SK-N-MC (cell line): ENCODE results near the gene TMPRSS3.

Experiments
- EZH2 ChIP-seq: fragments of 200-600 bp; sonication (generic); IDR thresholded peaks from one replicate; pipeline ENCODE4 v1.6.1; 2017; ENCODE audit warnings: antibody characterized with exemption
- POLR2AphosphoS5 ChIP-seq: IDR thresholded peaks from 2 replicates; pipeline ENCODE4 v1.6.1; 2012; ENCODE audit warnings: mild to moderate bottlenecking, low read depth, low read length, borderline replicate concordance

DNA sequence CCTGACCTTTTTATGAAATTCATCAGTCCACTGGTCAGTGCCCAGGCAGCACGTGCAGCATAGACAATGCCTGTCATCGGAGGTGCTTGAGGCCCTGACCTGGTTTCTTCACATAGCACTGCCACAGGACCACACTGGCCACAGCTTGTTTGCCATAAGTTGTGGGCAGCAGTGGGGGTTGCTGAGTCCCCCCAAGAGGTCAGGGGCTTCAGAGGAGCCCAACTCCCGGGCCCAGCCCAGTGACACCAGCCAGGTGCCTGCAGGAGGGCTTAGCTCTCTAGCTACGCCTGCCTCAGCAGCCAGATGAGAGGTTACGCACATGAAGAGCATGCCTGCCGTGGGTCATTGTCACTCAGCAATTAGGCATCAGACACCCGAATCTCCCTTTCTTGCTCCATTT is 49.5 kb upstream of the TMPRSS3 start:
- TF ChIP-seq EZH2 = no peak
- no peak for TF ChIP-seq POLR2AphosphoS5
